ENCODE measurements around the gene VPS13D.

DNA sequence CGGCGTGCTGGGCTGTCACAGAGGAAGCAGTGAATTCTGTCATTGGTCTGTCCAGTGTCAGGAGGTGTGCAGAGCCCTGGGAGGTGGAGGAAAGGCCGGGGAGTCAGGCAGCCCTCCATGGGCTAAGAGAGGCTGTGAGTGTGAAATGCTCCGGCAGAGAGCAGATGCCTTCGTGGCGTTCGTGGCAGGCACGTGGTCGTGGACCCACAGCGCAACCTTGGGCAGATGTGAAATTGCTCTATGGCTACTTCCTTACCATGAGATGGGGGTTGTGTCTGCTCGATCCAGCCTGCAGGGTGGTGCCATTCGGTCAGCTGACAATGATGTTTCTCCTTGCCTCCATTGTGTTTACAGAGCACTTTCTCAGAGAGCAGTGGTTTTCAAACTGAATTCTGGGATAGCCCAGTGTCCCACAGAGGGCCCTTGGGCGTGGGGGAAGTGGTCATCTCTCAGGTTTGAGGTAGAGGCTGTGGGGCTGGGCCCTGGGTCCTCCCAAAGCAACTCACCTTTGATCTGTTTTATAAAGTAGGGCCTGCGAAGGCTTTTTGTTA is 35.1 kb upstream of the VPS13D start:
- TF ChIP-seq, protein P1, sequence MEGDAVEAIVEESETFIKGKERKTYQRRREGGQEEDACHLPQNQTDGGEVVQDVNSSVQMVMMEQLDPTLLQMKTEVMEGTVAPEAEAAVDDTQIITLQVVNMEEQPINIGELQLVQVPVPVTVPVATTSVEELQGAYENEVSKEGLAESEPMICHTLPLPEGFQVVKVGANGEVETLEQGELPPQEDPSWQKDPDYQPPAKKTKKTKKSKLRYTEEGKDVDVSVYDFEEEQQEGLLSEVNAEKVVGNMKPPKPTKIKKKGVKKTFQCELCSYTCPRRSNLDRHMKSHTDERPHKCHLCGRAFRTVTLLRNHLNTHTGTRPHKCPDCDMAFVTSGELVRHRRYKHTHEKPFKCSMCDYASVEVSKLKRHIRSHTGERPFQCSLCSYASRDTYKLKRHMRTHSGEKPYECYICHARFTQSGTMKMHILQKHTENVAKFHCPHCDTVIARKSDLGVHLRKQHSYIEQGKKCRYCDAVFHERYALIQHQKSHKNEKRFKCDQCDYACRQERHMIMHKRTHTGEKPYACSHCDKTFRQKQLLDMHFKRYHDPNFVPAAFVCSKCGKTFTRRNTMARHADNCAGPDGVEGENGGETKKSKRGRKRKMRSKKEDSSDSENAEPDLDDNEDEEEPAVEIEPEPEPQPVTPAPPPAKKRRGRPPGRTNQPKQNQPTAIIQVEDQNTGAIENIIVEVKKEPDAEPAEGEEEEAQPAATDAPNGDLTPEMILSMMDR (IDR thresholded peaks at IDR 0.05; ENCODE audit: extremely low read depth in 1 of 2, insufficient read depth in 1 of 2, low read depth in 1 of 2, low read length in 2 of 2), result no peak
- no peak for TF ChIP-seq POLR2AphosphoS5 (IDR thresholded peaks at IDR 0.05; ENCODE audit: insufficient read depth, low read depth, low read length)
- TF ChIP-seq, protein P2, sequence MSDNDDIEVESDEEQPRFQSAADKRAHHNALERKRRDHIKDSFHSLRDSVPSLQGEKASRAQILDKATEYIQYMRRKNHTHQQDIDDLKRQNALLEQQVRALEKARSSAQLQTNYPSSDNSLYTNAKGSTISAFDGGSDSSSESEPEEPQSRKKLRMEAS (IDR thresholded peaks at IDR 0.05; ENCODE audit: insufficient read depth, insufficient read length), result no peak
- no peak for TF ChIP-seq EZH2 (IDR thresholded peaks at IDR 0.05; ENCODE audit: borderline replicate concordance, low read depth, low read length, severe bottlenecking)
- TF ChIP-seq GATA2 (IDR thresholded peaks at IDR 0.05; ENCODE audit: insufficient read depth, insufficient read length, low read depth, low read length), result no peak
- no peak for TF ChIP-seq POLR2A (IDR thresholded peaks at IDR 0.05; ENCODE audit: low read depth, low read length)
- TF ChIP-seq JUN (IDR thresholded peaks at IDR 0.05; ENCODE audit: borderline replicate concordance, insufficient read depth, insufficient read length, low read depth), result no peak

All from endothelial cell of umbilical vein (primary cell).